ENCODE measurements around the gene SAT1.

- TF ChIP-seq EZH2 (IDR thresholded peaks at IDR 0.05; ENCODE audit: borderline replicate concordance), result no peak
- TF ChIP-seq, protein P1, sequence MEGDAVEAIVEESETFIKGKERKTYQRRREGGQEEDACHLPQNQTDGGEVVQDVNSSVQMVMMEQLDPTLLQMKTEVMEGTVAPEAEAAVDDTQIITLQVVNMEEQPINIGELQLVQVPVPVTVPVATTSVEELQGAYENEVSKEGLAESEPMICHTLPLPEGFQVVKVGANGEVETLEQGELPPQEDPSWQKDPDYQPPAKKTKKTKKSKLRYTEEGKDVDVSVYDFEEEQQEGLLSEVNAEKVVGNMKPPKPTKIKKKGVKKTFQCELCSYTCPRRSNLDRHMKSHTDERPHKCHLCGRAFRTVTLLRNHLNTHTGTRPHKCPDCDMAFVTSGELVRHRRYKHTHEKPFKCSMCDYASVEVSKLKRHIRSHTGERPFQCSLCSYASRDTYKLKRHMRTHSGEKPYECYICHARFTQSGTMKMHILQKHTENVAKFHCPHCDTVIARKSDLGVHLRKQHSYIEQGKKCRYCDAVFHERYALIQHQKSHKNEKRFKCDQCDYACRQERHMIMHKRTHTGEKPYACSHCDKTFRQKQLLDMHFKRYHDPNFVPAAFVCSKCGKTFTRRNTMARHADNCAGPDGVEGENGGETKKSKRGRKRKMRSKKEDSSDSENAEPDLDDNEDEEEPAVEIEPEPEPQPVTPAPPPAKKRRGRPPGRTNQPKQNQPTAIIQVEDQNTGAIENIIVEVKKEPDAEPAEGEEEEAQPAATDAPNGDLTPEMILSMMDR (IDR thresholded peaks at IDR 0.05; ENCODE audit: poor library complexity), result no peak
These were observed 6.6 kb upstream of the SAT1 start for GRCh38 chrX:23776363-23776762.

Measured in hepatocyte (in vitro differentiated cells).